Ovary (tissue), 9 donors: Measurements from ENCODE around the gene CASK. TPM values are rescaled to one million over a fixed set of nuclear protein-coding genes. Genes with fewer than 3 reads are reported as not detected.

Experiments used
- DNase-seq, 5 donors: peaks; one replicate each; pipeline ENCODE4 v3.0.0-alpha.2; 2019 to 2020
- H3K27ac ChIP-seq, 2 donors: fragments of 200-600 bp; one replicate each; pipeline versions ENCODE4 v1.5.1 to v1.8.0; 2019 to 2022
- H3K27me3 ChIP-seq: fragments of 200-600 bp; one replicate; pipeline ENCODE4 v1.8.0; 2022
- H3K36me3 ChIP-seq: fragments of 200-600 bp; sonication (generic); one replicate; pipeline ENCODE4 v1.5.1; 2019
- H3K4me1 ChIP-seq: one replicate; pipeline ENCODE4 v1.8.1; 2013; ENCODE audit warnings: mild to moderate bottlenecking, moderate library complexity; ENCODE audit not compliant: insufficient read depth
- H3K4me3 ChIP-seq: fragments of 200-600 bp; sonication (generic); one replicate; pipeline ENCODE4 v1.5.1; 2017
- H3K9me3 ChIP-seq, 2 donors: fragments of 200-600 bp in 1 of 2; sonication (generic) in 1 of 2; one replicate each; pipeline versions ENCODE4 v1.5.1 to v1.8.1; 2013 to 2019; ENCODE audit warnings: mild to moderate bottlenecking in 1 of 2, moderate library complexity in 1 of 2
- EP300 ChIP-seq: sonication (generic); formaldehyde crosslinking; IDR thresholded peaks from one replicate; pipeline ENCODE4 v1.6.1; 2017; ENCODE audit warnings: antibody characterized with exemption
- POLR2A ChIP-seq: fragments of 450-650 bp; IDR thresholded peaks from one replicate; pipeline ENCODE4 v1.6.1; 2017; ENCODE audit warnings: antibody characterized with exemption, mild to moderate bottlenecking, moderate library complexity
- WGBS, 3 donors: extraction: QIAGEN DNeasy Blood & Tissue Kit in 1 of 3; methylation state at CpG; one replicate each; pipeline versions ENCODE4 v1.1.5 to v1.1.7; 2013 to 2017; 5-methylcytosine and 5-hydroxymethylcytosine counted together
- intact Hi-C, 4 donors: fragments of 100-400 bp; cut with DNase I; formaldehyde crosslinking; loops; one replicate each; pipeline versions ENCODE4 v1.11.0 to v1.15.1; 2022 to 2023
- polyA plus RNA-seq, 2 donors: library from polyadenylated mRNA; stranded (reverse); fragments of 200-250 nt in 1 of 2; fragments of 350-450 nt in 1 of 2; fragmentation: Illumina TruSeq in 1 of 2; extraction: RNeasy Lipid Tissue Mini Kit (QIAGEN cat#74804) in 1 of 2; gene quantifications; one replicate each; pipeline ENCODE4 v1.2.3, GENCODE V29; 2013 to 2014
- total RNA-seq, 7 donors: library from RNA; depleted of rRNA in 2 of 7; stranded (reverse); fragments of >200 nt in 2 of 7; fragmentation: NEBNext Ultra II Directional in 3 of 7; extraction: Animal tissue kit (Norgen Biotek cat#: 25700) in 3 of 7; gene quantifications; one replicate each; pipeline versions ENCODE4 v1.1.0 to v1.2.4, GENCODE V29; 2016 to 2023
- TF ChIP-seq, protein P1 (sequence below), 3 donors: fragments of 450-650 bp in 2 of 3; fragments of 200-600 bp in 1 of 3; IDR thresholded peaks; one replicate each; pipeline versions ENCODE4 v1.5.1 to v1.8.0; 2016 to 2022; ENCODE audit warnings: antibody characterized with exemption in 3 of 3, mild to moderate bottlenecking in 1 of 3
- donor health status: DM: no; HTN: no; CAD: no; lungs with moderate emphysema.
- donor health status: DM: no; HTN: no; CAD: no.
- donor health status: Bipolar disorder and iron deficiency.
- donor health status: DM: yes; HTN: yes; CAD: no.
- donor health status: DM: no; HTN: no; CAD: no.
- donor health status: DM: yes; HTN: yes; CAD: no.

The CASK gene
- total and polyA plus RNA-seq, 9 donors = 11.3 to 70.9 (median 36.8) TPM

DNA sequence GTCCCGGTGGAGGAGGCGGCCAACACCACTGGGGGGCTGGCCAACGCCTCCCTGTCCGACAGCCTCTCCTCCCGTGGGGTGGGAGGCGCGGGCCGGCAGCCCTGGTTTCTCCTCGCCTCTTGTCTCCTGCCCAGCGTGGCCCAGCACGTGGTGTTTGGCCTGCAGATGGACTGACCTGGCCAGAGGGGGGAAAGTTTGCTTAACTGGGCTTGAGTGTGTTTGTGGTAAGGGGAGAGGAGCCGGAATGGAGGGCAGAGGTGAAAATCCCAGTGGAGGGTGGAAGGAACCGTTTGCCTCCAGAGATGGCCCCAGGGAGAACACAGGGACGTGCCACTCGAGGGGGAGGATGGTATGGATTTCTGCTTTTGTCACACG, 448.6 kb downstream of the CASK start:
- H3K4me1 ChIP-seq = no peaks in the 10 kb centered on the region
- TF ChIP-seq EP300 (no peak), POLR2A (no peak)
- TF ChIP-seq, protein P1, sequence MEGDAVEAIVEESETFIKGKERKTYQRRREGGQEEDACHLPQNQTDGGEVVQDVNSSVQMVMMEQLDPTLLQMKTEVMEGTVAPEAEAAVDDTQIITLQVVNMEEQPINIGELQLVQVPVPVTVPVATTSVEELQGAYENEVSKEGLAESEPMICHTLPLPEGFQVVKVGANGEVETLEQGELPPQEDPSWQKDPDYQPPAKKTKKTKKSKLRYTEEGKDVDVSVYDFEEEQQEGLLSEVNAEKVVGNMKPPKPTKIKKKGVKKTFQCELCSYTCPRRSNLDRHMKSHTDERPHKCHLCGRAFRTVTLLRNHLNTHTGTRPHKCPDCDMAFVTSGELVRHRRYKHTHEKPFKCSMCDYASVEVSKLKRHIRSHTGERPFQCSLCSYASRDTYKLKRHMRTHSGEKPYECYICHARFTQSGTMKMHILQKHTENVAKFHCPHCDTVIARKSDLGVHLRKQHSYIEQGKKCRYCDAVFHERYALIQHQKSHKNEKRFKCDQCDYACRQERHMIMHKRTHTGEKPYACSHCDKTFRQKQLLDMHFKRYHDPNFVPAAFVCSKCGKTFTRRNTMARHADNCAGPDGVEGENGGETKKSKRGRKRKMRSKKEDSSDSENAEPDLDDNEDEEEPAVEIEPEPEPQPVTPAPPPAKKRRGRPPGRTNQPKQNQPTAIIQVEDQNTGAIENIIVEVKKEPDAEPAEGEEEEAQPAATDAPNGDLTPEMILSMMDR (IDR thresholded peaks at IDR 0.05) = no peak
- 83 to 88% (median 86%) methylated on average over 16 of the region's 16 CpGs for WGBS, 3 donors
- H3K27me3 ChIP-seq = no peaks in the 10 kb centered on the region
- H3K9me3 ChIP-seq = no peaks in the 10 kb centered on the region
- no peaks in the 10 kb centered on the region for H3K36me3 ChIP-seq
- no peak overlapping the region for H3K27ac ChIP-seq
- intact Hi-C loops = no loop called here
- DNase-seq = no peak
- no peak overlapping the region for H3K4me3 ChIP-seq

DNA sequence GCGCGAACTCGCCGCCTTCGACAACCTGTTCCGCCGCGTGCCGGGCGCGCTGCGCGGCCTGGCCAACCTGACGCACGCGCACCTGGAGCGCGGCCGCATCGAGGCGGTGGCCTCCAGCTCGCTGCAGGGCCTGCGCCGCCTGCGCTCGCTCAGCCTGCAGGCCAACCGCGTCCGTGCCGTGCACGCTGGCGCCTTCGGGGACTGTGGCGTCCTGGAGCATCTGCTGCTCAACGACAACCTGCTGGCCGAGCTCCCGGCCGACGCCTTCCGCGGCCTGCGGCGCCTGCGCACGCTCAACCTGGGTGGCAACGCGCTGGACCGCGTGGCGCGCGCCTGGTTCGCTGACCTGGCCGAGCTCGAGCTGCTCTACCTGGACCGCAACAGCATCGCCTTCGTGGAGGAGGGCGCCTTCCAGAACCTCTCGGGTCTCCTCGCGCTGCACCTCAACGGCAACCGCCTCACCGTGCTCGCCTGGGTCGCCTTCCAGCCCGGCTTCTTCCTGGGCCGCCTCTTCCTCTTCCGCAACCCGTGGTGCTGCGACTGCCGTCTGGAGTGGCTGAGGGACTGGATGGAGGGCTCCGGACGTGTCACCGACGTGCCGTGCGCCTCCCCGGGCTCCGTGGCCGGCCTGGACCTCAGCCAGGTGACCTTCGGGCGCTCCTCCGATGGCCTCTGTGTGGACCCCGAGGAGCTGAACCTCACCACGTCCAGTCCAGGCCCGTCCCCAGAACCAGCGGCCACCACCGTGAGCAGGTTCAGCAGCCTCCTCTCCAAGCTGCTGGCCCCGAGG, 449.2 kb downstream of the CASK start:
- no peak overlapping the region for H3K4me3 ChIP-seq
- WGBS, 3 donors = 88 to 92% (median 91%) methylated on average over 89 to 91 of the region's 91 CpGs
- DNase-seq = no peak
- intact Hi-C loops = no loop called here
- H3K27ac ChIP-seq = no peak overlapping the region
- no peaks in the 10 kb centered on the region for H3K27me3 ChIP-seq
- no peaks in the 10 kb centered on the region for H3K9me3 ChIP-seq
- no peaks in the 10 kb centered on the region for H3K4me1 ChIP-seq
- TF ChIP-seq, protein P1 (IDR thresholded peaks at IDR 0.05) = no peak
- TF ChIP-seq POLR2A (no peak), EP300 (no peak)
- H3K36me3 ChIP-seq = no peaks in the 10 kb centered on the region

DNA sequence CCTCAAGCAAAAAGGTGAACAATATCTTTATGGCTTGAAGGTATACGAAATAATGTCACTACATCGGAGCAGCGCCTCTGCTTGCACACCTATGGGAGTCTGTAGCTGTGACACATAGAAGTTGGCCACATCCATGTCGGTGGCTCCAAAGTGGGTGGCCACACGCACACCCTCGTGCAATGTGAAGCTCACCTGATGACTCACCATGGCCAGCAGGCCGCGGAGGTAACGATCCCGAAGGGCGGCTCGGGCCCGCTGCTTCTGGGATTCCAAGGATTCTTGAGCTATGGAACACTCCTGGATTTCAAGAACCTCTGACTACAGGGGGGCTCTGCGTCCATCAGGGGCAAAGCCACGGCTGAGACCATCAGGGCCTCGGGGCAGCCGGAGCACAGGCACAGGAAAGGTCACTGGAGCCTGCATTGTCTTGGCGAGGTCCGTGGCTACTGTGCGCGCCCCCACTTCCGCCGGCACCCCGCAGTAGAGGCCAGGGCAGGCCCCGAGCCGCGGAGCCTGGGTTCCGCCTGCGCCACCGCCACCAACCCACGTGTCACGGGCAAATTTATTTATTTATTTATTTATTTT, 451.0 kb downstream of the CASK start:
- Histone ChIP-seq H3K36me3 (no peaks in the 10 kb centered on the region), H3K27me3 (no peaks in the 10 kb centered on the region), H3K9me3 (no peaks in the 10 kb centered on the region), H3K27ac (no peak overlapping the region), H3K4me1 (no peaks in the 10 kb centered on the region), H3K4me3 (no peak overlapping the region)
- intact Hi-C loops = no loop called here
- TF ChIP-seq, protein P1 (IDR thresholded peaks at IDR 0.05) = no peak
- TF ChIP-seq EP300 = no peak
- no peak for TF ChIP-seq POLR2A
- no peak for DNase-seq
- 95% methylated on average over 32 of the region's 32 CpGs for WGBS, 3 donors

DNA sequence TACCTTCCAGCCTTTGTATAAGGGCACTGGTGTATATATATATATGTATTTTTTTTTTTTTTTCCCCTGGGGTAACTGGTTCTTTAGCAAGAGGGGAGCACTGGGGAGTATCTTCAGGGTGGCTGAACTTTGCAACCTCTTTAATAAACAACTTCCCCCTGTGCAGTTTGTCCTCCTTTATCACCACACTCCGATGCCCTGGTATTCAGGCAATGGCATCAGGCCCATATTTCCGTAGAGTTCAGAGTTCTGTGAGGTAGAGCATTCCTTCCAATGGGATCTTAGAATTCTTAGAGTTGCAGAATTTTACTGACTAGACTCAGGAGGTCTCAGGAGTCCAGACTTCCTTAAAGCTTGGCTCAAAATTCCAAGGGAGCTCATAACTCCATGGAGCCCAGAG, 451.6 kb downstream of the CASK start:
- H3K9me3 ChIP-seq = no peaks in the 10 kb centered on the region
- no peak overlapping the region for H3K4me3 ChIP-seq
- H3K36me3 ChIP-seq = no peaks in the 10 kb centered on the region
- intact Hi-C loops = no loop called here
- no peak for TF ChIP-seq EP300
- TF ChIP-seq, protein P1 (IDR thresholded peaks at IDR 0.05) = no peak
- TF ChIP-seq POLR2A = no peak
- no peak for DNase-seq
- 43 to 52% (median 45%) methylated on average over 2 of the region's 2 CpGs for WGBS, 3 donors
- no peaks in the 10 kb centered on the region for H3K4me1 ChIP-seq
- no peaks in the 10 kb centered on the region for H3K27me3 ChIP-seq
- no peak overlapping the region for H3K27ac ChIP-seq
